Measurements from ENCODE around the gene SAT2. TPM values are rescaled to one million over a fixed set of nuclear protein-coding genes. Genes with fewer than 3 reads are reported as not detected.
A peak's percentile ranks its signal among the peaks of the same experiment; 100 is the strongest.
"Not testable (repeated sequence)": the region's sequence is repeated elsewhere in the genome, so short reads cannot be mapped to it uniquely, and the experiment has no call there.

Gene SAT2
- total RNA-seq, 1 donor from 2014 or later = 34.6 TPM

DNA sequence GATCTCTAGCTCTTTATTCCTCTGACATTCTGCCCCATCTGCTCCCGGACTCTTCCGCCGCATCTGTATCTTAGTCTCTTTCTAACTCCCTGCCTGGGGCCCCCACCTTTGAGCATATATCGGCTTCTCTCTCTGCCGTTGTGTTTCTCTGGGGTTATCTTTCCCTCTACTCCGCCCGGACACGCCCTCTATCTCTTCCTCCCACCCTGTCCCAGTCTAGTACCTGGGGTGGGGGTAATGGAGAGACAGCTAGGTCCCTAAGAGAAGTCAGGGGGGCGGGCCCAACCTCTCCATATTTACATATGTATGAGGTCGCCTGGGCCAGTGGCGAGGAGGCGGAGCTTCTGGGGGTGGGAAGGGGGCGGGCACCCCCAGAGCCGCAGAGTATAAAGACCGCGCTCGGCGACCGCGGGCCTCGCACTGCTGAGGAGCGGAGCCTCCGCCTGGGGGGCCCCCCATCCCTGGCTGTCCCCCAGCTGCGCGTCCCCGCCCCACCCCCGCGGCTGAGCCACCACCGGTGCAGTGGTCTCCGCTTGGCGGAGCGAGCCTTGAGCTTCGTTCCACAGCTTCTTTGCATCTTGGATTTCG is 23.0 kb upstream of the SAT2 start, which contains the start of gene ATP1B2:
Gene ATP1B2 (plus strand): TSS at position 418 of the 588 bp plus-strand sequence. CDS start 593 bp downstream, outside the sequence.
- H3K4me1 Mint-ChIP-seq = peaks cover 29% of the 10 kb centered on the region
- H3K9ac ChIP-seq = no peak within 1 kb of the TSS
- no peak within 1 kb of the TSS for H3K27ac ChIP-seq
- no peaks in the 10 kb centered on the region for H3K9me3 Mint-ChIP-seq
- peak within 1 kb of the TSS; percentile 78 for H3K4me3 ChIP-seq
- peaks cover 37% of the 10 kb centered on the region for H3K27me3 ChIP-seq
- no peaks in the 10 kb centered on the region for H3K4me1 ChIP-seq
- TF ChIP-seq EZH2phosphoT487 (IDR thresholded peaks at IDR 0.05) (no peak), EZH2 (IDR thresholded peaks at IDR 0.05) (no peak)
- H3K79me2 ChIP-seq (ENCODE audit: low read depth) = no peaks in the 10 kb centered on the region
- H3K9me3 ChIP-seq (ENCODE audit: low read depth) = no peaks in the 10 kb centered on the region
- H3K27ac Mint-ChIP-seq = peak within 1 kb of the TSS; percentile 22
- H3F3A ChIP-seq (ENCODE audit: low read depth) = peaks cover 27% of the 10 kb centered on the region
- peaks cover 16% of the 10 kb centered on the region for H3K27me3 Mint-ChIP-seq (ENCODE audit: insufficient read depth, low read depth)
- H3K36me3 Mint-ChIP-seq = peaks cover 13% of the 10 kb centered on the region
- peak within 1 kb of the TSS; percentile 98 for H3K4me2 ChIP-seq
- peak within 1 kb of the TSS; percentile 91 for H3K4me3 Mint-ChIP-seq
- H4K20me1 ChIP-seq (ENCODE audit: low read depth) = no peaks in the 10 kb centered on the region
- no peaks in the 10 kb centered on the region for H3K36me3 ChIP-seq
- DNase-seq (ENCODE audit: low spot score) = peak; percentile 97
- peak within 1 kb of the TSS; percentile 85 for H2AFZ ChIP-seq (replicated peaks)

DNA sequence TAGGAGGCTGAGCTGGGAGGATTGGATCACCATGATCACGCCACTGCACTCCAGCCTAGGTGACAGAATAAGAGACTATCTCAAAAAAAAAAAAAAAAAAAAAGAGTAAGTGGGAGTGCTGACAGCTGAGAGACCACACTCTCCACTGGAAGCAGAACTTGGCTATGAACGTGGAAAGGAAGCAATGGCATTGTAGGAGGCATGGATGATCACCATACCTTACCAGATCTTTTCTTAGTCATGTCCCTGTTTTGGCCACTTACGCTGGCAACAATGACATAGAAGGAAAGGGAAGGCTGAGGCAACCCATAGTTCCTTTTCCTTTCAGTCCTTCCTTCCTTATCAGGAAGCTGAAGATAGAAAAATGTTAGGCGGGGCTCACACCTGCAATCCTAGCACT is 19.4 kb upstream of the SAT2 start:
- no peak overlapping the region for H3K9ac ChIP-seq
- H3K4me2 ChIP-seq = no peak overlapping the region
- Mint-ChIP-seq H3K4me1 (peaks cover 15% of the 10 kb centered on the region), H3K9me3 (no peaks in the 10 kb centered on the region), H3K36me3 (no peaks in the 10 kb centered on the region), H3K4me3 (no peak overlapping the region), H3K27ac (no peak overlapping the region), H3K27me3 (ENCODE audit: insufficient read depth, low read depth) (peaks cover 9% of the 10 kb centered on the region)
- no peak for DNase-seq (ENCODE audit: low spot score)
- H2AFZ ChIP-seq (replicated peaks) = no peak overlapping the region
- H3K9me3 ChIP-seq (ENCODE audit: low read depth) = no peaks in the 10 kb centered on the region
- no peak overlapping the region for H3K4me3 ChIP-seq
- H4K20me1 ChIP-seq (ENCODE audit: low read depth) = no peaks in the 10 kb centered on the region
- TF ChIP-seq, protein P1, sequence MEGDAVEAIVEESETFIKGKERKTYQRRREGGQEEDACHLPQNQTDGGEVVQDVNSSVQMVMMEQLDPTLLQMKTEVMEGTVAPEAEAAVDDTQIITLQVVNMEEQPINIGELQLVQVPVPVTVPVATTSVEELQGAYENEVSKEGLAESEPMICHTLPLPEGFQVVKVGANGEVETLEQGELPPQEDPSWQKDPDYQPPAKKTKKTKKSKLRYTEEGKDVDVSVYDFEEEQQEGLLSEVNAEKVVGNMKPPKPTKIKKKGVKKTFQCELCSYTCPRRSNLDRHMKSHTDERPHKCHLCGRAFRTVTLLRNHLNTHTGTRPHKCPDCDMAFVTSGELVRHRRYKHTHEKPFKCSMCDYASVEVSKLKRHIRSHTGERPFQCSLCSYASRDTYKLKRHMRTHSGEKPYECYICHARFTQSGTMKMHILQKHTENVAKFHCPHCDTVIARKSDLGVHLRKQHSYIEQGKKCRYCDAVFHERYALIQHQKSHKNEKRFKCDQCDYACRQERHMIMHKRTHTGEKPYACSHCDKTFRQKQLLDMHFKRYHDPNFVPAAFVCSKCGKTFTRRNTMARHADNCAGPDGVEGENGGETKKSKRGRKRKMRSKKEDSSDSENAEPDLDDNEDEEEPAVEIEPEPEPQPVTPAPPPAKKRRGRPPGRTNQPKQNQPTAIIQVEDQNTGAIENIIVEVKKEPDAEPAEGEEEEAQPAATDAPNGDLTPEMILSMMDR (IDR thresholded peaks at IDR 0.05) = no peak
- TF ChIP-seq EZH2 (IDR thresholded peaks at IDR 0.05) (no peak), EZH2phosphoT487 (IDR thresholded peaks at IDR 0.05) (no peak)
- no peak overlapping the region for H3K27ac ChIP-seq
- no peaks in the 10 kb centered on the region for H3K79me2 ChIP-seq (ENCODE audit: low read depth)
- H3K36me3 ChIP-seq = no peaks in the 10 kb centered on the region
- H3F3A ChIP-seq (ENCODE audit: low read depth) = peaks cover 20% of the 10 kb centered on the region
- no peaks in the 10 kb centered on the region for H3K4me1 ChIP-seq
- peaks cover 19% of the 10 kb centered on the region for H3K27me3 ChIP-seq

DNA sequence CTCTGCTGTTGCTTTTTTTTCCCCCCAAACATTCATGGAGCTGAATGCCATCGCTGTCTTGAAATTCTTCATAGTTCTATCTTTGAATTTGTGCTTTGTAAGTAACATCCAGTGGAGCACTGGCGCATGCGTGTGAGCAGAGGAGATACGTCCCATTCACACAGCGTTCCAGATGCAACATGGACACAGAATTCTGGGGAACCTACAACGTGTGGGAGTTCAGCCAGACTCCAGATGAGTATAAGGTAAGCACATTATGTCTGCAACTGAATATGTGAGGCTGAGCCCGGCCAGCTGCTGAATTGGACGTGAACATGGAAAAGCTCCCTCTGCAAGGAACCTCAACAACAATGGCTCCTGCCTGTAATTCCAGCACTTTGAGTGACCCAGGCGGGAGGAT is 18.8 kb upstream of the SAT2 start:
- Histone ChIP-seq H3K27me3 (peaks cover 14% of the 10 kb centered on the region), H2AFZ (replicated peaks) (no peak overlapping the region), H3F3A (ENCODE audit: low read depth) (peaks cover 17% of the 10 kb centered on the region), H4K20me1 (ENCODE audit: low read depth) (no peaks in the 10 kb centered on the region), H3K4me3 (no peak overlapping the region), H3K36me3 (no peaks in the 10 kb centered on the region), H3K27ac (no peak overlapping the region), H3K9me3 (ENCODE audit: low read depth) (no peaks in the 10 kb centered on the region), H3K79me2 (ENCODE audit: low read depth) (no peaks in the 10 kb centered on the region), H3K9ac (no peak overlapping the region), H3K4me2 (no peak overlapping the region), H3K4me1 (no peaks in the 10 kb centered on the region)
- H3K4me3 Mint-ChIP-seq = no peak overlapping the region
- no peak for DNase-seq (ENCODE audit: low spot score)
- no peak overlapping the region for H3K27ac Mint-ChIP-seq
- H3K9me3 Mint-ChIP-seq = no peaks in the 10 kb centered on the region
- peaks cover 7% of the 10 kb centered on the region for H3K27me3 Mint-ChIP-seq (ENCODE audit: insufficient read depth, low read depth)
- H3K36me3 Mint-ChIP-seq = no peaks in the 10 kb centered on the region
- H3K4me1 Mint-ChIP-seq = peaks cover 13% of the 10 kb centered on the region
- TF ChIP-seq, protein P1 (IDR thresholded peaks at IDR 0.05) = no peak
- TF ChIP-seq EZH2 (IDR thresholded peaks at IDR 0.05) = no peak
- no peak for TF ChIP-seq EZH2phosphoT487 (IDR thresholded peaks at IDR 0.05)

DNA sequence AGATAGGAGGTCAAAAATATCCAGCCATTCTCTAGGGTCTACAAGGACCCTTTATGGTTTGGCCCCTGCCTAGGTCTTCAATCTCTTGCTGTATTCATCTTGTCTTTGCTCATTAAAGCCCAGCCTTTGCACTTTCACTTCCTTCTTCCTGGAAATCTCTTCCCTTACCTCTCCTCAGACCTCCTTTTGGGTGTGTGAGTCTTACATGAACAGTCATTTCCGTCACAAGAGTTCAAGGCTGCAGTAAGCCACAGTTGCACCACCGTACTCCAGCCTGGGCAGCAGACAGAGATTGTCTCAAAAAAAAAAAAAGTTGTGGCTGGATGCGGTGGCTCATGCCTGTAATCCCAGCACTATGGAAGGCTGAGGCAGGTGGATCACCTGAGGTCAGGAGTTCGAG is 17.2 kb upstream of the SAT2 start:
- Mint-ChIP-seq H3K9me3 (no peaks in the 10 kb centered on the region), H3K27ac (no peak overlapping the region), H3K4me1 (peaks cover 1% of the 10 kb centered on the region), H3K4me3 (no peak overlapping the region), H3K36me3 (no peaks in the 10 kb centered on the region), H3K27me3 (ENCODE audit: insufficient read depth, low read depth) (peaks cover 5% of the 10 kb centered on the region)
- H3F3A ChIP-seq (ENCODE audit: low read depth) = peaks cover 2% of the 10 kb centered on the region
- no peak overlapping the region for H2AFZ ChIP-seq (replicated peaks)
- no peaks in the 10 kb centered on the region for H3K4me1 ChIP-seq
- H3K4me2 ChIP-seq = no peak overlapping the region
- no peak for DNase-seq (ENCODE audit: low spot score)
- H3K27ac ChIP-seq = no peak overlapping the region
- H3K4me3 ChIP-seq = no peak overlapping the region
- peaks cover 3% of the 10 kb centered on the region for H3K27me3 ChIP-seq
- H3K79me2 ChIP-seq (ENCODE audit: low read depth) = no peaks in the 10 kb centered on the region
- TF ChIP-seq EZH2 (IDR thresholded peaks at IDR 0.05) (no peak), EZH2phosphoT487 (IDR thresholded peaks at IDR 0.05) (no peak)
- TF ChIP-seq, protein P1 (IDR thresholded peaks at IDR 0.05) = no peak
- no peaks in the 10 kb centered on the region for H3K9me3 ChIP-seq (ENCODE audit: low read depth)
- no peaks in the 10 kb centered on the region for H4K20me1 ChIP-seq (ENCODE audit: low read depth)
- no peaks in the 10 kb centered on the region for H3K36me3 ChIP-seq
- no peak overlapping the region for H3K9ac ChIP-seq

DNA sequence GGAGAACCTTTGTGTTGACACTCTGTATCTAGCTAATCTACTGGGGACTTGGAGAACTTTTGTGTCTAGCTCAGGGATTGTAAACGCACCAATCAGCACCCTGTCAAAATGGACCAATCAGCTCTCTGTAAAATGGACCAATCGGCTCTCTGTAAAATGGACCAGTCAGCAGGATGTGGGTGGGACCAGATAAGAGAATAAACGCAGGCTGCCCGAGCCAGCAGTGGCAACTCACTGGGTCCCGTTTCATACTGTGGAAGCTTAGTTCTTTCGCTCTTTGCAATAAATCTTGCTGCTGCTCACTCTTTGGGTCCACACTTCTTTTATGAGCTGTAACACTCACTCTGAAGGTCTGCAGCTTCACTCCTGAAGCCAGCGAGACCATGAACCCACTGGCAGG is 14.0 kb upstream of the SAT2 start:
- not testable (repeated sequence) for H3F3A ChIP-seq (ENCODE audit: low read depth); H3K4me2 ChIP-seq; H3K9me3 Mint-ChIP-seq; H3K27me3 Mint-ChIP-seq (ENCODE audit: insufficient read depth, low read depth); H3K27me3 ChIP-seq; H3K4me3 ChIP-seq; H2AFZ ChIP-seq (replicated peaks); H4K20me1 ChIP-seq (ENCODE audit: low read depth); H3K79me2 ChIP-seq (ENCODE audit: low read depth); DNase-seq (ENCODE audit: low spot score); H3K9me3 ChIP-seq (ENCODE audit: low read depth); H3K4me1 Mint-ChIP-seq; H3K36me3 Mint-ChIP-seq; H3K27ac Mint-ChIP-seq; H3K4me1 ChIP-seq; H3K36me3 ChIP-seq; H3K9ac ChIP-seq; H3K27ac ChIP-seq
- peak overlapping the region; percentile 24 for H3K4me3 Mint-ChIP-seq

Data from neural progenitor cell (in vitro differentiated cells).